Testis (tissue), 2 donors: Measurements from ENCODE around the gene SUMF2.
"Not testable (repeated sequence)": the region's sequence is repeated elsewhere in the genome, so short reads cannot be mapped to it uniquely, and the experiment has no call there.

Experiments
- CTCF ChIP-seq, 3 experiments: fragments of 450-650 bp in 2 of 3; fragments of 200-600 bp in 1 of 3; sonication (generic) in 1 of 3; IDR thresholded peaks; one replicate each; pipeline ENCODE4 v1.5.1; 2016 to 2019; ENCODE audit warnings: antibody characterized with exemption in 3 of 3, mild to moderate bottlenecking in 2 of 3, moderate library complexity in 1 of 3
- POLR2A ChIP-seq: fragments of 450-650 bp; IDR thresholded peaks from one replicate; pipeline ENCODE4 v1.6.1; 2017; ENCODE audit warnings: antibody characterized with exemption, mild to moderate bottlenecking, moderate library complexity

GRCh38 chr7:56112244-56112643 lies 48.2 kb downstream of the SUMF2 start:
- TF ChIP-seq CTCF (IDR thresholded peaks at IDR 0.05); POLR2A: not testable (repeated sequence)
